ENCODE measurements around the gene LEPROT. TPM values are rescaled to one million over a fixed set of nuclear protein-coding genes. Genes with fewer than 3 reads are reported as not detected.

The LEPROT gene
- total RNA-seq, 1 experiment from 2014 or later = 18.1 TPM

GRCh38 chr1:65476327-65476726 is 55.9 kb downstream of the LEPROT start (continued):
- TF ChIP-seq MAX (CRISPR knock-in tag; IDR thresholded peaks at IDR 0.05) (no peak), ATF3 (CRISPR knock-in tag; conservative IDR thresholded peaks at IDR 0.05) (no peak), AR (CRISPR knock-in tag; IDR thresholded peaks at IDR 0.05) (no peak), E2F4 (CRISPR knock-in tag; IDR thresholded peaks at IDR 0.05; ENCODE audit: borderline replicate concordance, low read depth) (no peak), KAT7 (CRISPR knock-in tag; IDR thresholded peaks at IDR 0.05; ENCODE audit: borderline replicate concordance) (no peak)

GRCh38 chr1:65477414-65478378 is 57.2 kb downstream of the LEPROT start:
- Mint-ChIP-seq H3K4me3 (no peak overlapping the region), H3K36me3 (no peaks in the 10 kb centered on the region), H3K9me3 (no peaks in the 10 kb centered on the region), H3K27ac (no peak overlapping the region), H3K4me1 (no peaks in the 10 kb centered on the region), H3K27me3 (ENCODE audit: low read depth) (no peaks in the 10 kb centered on the region)
- ChIA-PET CTCF (interaction anchor here (2.4 kb wide), 1 partner anchor 18 kb away, joined by 9 read pairs; no protein-coding TSS in a partner anchor), POLR2A (no interaction called here)
- TF ChIP-seq AR (CRISPR knock-in tag; IDR thresholded peaks at IDR 0.05) (no peak), CBFB (CRISPR knock-in tag; IDR thresholded peaks at IDR 0.05; ENCODE audit: low read depth) (no peak), SP1 (CRISPR knock-in tag; conservative IDR thresholded peaks at IDR 0.05) (no peak), TEAD1 (CRISPR knock-in tag; IDR thresholded peaks at IDR 0.05) (no peak), ZSCAN18 (CRISPR knock-in tag; IDR thresholded peaks at IDR 0.05) (no peak), ZNF121 (CRISPR knock-in tag; IDR thresholded peaks at IDR 0.05) (no peak), STAT6 (CRISPR knock-in tag; conservative IDR thresholded peaks at IDR 0.05; ENCODE audit: low read depth) (no peak), ESRRA (CRISPR knock-in tag; IDR thresholded peaks at IDR 0.05; ENCODE audit: borderline replicate concordance) (no peak)
- no peak for DNase-seq (ENCODE audit: low spot score)
- no peak for ATAC-seq
